ENCODE results near the gene MAN2A2. TPM values are rescaled to one million over a fixed set of nuclear protein-coding genes. Genes with fewer than 3 reads are reported as not detected.

Gene MAN2A2
- total RNA-seq, 1 donor from 2014 or later, result 51.4 TPM

DNA sequence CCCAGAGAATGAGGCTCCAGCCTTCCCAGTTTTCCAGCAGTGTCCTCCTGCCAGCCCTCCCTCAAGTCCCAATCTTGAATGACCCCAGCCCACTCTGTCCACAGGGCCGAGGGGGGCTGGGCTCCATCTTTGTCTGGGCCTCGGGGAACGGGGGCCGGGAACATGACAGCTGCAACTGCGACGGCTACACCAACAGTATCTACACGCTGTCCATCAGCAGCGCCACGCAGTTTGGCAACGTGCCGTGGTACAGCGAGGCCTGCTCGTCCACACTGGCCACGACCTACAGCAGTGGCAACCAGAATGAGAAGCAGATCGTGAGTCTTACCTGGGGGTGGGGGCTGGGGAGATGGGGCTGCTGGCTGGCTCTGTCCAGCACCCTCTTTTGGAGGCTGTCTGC is 24.4 kb upstream of the MAN2A2 start:
- peaks cover 10% of the 10 kb centered on the region for H3K4me1 Mint-ChIP-seq (ENCODE audit: low read depth)
- H3K27ac Mint-ChIP-seq (ENCODE audit: unreplicated experiment), result no peak overlapping the region
- no peaks in the 10 kb centered on the region for H3K9me3 Mint-ChIP-seq (ENCODE audit: low read depth)

DNA sequence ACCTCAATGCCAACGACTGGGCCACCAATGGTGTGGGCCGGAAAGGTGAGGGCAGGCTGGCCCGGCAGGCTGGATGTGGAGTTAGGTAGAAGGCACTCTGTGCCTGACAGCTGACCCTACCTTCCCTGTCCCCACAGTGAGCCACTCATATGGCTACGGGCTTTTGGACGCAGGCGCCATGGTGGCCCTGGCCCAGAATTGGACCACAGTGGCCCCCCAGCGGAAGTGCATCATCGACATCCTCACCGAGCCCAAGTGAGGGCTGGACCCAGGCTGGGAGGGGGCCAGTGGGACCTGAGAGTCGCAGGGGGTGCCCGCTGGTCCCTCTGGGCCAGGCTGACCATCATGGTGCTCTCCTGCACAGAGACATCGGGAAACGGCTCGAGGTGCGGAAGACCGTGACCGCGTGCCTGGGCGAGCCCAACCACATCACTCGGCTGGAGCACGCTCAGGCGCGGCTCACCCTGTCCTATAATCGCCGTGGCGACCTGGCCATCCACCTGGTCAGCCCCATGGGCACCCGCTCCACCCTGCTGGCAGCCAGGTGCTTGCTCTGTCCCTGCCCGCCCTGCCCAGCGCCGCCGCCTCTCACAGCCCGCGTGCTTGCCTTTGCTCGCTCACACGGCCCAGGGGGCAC is 23.3 kb upstream of the MAN2A2 start:
- Mint-ChIP-seq H3K9me3 (ENCODE audit: low read depth) (no peaks in the 10 kb centered on the region), H3K4me3 (ENCODE audit: unreplicated experiment) (no peak overlapping the region), H3K27ac (ENCODE audit: unreplicated experiment) (no peak overlapping the region), H3K36me3 (ENCODE audit: low read depth) (peaks cover 23% of the 10 kb centered on the region), H3K27me3 (ENCODE audit: low read depth) (no peaks in the 10 kb centered on the region), H3K4me1 (ENCODE audit: low read depth) (peaks cover 6% of the 10 kb centered on the region)
- peak; percentile 90 for DNase-seq (ENCODE audit: low spot score)
- TF ChIP-seq, protein P1, sequence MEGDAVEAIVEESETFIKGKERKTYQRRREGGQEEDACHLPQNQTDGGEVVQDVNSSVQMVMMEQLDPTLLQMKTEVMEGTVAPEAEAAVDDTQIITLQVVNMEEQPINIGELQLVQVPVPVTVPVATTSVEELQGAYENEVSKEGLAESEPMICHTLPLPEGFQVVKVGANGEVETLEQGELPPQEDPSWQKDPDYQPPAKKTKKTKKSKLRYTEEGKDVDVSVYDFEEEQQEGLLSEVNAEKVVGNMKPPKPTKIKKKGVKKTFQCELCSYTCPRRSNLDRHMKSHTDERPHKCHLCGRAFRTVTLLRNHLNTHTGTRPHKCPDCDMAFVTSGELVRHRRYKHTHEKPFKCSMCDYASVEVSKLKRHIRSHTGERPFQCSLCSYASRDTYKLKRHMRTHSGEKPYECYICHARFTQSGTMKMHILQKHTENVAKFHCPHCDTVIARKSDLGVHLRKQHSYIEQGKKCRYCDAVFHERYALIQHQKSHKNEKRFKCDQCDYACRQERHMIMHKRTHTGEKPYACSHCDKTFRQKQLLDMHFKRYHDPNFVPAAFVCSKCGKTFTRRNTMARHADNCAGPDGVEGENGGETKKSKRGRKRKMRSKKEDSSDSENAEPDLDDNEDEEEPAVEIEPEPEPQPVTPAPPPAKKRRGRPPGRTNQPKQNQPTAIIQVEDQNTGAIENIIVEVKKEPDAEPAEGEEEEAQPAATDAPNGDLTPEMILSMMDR (IDR thresholded peaks at IDR 0.05), result no peak

More for the DNA sequence above, 24.4 kb upstream of the MAN2A2 start:
- no peak overlapping the region for H3K4me3 Mint-ChIP-seq (ENCODE audit: unreplicated experiment)
- peak; percentile 63 for DNase-seq (ENCODE audit: low spot score)
- peaks cover 23% of the 10 kb centered on the region for H3K36me3 Mint-ChIP-seq (ENCODE audit: low read depth)
- H3K27me3 Mint-ChIP-seq (ENCODE audit: low read depth), result no peaks in the 10 kb centered on the region
- TF ChIP-seq, protein P1 (IDR thresholded peaks at IDR 0.05), result no peak

DNA sequence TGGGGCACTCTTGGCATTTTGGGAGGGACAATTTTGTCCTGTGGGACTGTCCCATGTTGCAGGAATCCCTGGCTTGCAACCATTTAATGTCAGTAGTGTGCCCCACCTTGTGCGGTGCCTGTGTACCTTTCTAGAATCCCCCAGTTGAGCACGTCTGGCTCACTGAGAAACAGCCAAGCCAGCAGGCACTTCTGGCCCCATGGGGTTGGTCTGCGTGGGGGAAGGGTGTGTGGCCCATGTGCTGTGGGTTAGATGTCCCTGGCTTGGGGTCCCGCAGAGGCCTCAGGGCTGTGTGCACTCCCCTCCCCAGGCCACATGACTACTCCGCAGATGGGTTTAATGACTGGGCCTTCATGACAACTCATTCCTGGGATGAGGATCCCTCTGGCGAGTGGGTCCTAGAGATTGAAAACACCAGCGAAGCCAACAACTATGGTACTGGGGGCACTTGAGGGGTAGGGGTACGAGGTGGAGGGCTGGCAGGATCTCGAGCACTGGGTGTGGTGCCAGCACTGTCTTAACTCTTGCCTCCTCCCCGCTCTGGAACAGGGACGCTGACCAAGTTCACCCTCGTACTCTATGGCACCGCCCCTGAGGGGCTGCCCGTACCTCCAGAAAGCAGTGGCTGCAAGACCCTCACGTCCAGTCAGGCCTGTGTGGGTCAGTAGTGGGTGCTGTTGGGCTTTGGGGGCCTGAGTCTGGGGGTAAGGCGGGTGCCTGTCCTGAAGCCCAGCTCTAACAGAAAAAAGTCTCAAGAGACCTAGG is 22.5 kb upstream of the MAN2A2 start:
- H3K4me1 Mint-ChIP-seq (ENCODE audit: low read depth), result peaks cover 9% of the 10 kb centered on the region
- no peaks in the 10 kb centered on the region for H3K9me3 Mint-ChIP-seq (ENCODE audit: low read depth)
- H3K27ac Mint-ChIP-seq (ENCODE audit: unreplicated experiment), result no peak overlapping the region
- DNase-seq (ENCODE audit: low spot score), result peak; percentile 85
- no peak overlapping the region for H3K4me3 Mint-ChIP-seq (ENCODE audit: unreplicated experiment)
- H3K36me3 Mint-ChIP-seq (ENCODE audit: low read depth), result peaks cover 23% of the 10 kb centered on the region
- no peaks in the 10 kb centered on the region for H3K27me3 Mint-ChIP-seq (ENCODE audit: low read depth)
- TF ChIP-seq, protein P1 (IDR thresholded peaks at IDR 0.05), result no peak

DNA sequence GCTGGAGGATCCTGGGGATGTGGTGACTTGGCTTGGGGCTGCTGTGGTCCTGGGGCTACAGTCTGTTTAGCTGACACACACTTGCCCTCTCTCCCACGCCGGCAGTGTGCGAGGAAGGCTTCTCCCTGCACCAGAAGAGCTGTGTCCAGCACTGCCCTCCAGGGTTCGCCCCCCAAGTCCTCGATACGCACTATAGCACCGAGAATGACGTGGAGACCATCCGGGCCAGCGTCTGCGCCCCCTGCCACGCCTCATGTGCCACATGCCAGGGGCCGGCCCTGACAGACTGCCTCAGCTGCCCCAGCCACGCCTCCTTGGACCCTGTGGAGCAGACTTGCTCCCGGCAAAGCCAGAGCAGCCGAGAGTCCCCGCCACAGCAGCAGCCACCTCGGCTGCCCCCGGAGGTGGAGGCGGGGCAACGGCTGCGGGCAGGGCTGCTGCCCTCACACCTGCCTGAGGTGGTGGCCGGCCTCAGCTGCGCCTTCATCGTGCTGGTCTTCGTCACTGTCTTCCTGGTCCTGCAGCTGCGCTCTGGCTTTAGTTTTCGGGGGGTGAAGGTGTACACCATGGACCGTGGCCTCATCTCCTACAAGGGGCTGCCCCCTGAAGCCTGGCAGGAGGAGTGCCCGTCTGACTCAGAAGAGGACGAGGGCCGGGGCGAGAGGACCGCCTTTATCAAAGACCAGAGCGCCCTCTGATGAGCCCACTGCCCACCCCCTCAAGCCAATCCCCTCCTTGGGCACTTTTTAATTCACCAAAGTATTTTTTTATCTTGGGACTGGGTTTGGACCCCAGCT is 21.7 kb upstream of the MAN2A2 start:
- TF ChIP-seq, protein P1 (IDR thresholded peaks at IDR 0.05), result no peak
- H3K27ac Mint-ChIP-seq (ENCODE audit: unreplicated experiment), result no peak overlapping the region

More for the DNA sequence above, 21.7 kb upstream of the MAN2A2 start:
- DNase-seq (ENCODE audit: low spot score), result peak; percentile 94
- H3K36me3 Mint-ChIP-seq (ENCODE audit: low read depth), result peaks cover 22% of the 10 kb centered on the region
- H3K4me3 Mint-ChIP-seq (ENCODE audit: unreplicated experiment), result no peak overlapping the region
- H3K4me1 Mint-ChIP-seq (ENCODE audit: low read depth), result peaks cover 16% of the 10 kb centered on the region
- no peaks in the 10 kb centered on the region for H3K9me3 Mint-ChIP-seq (ENCODE audit: low read depth)
- H3K27me3 Mint-ChIP-seq (ENCODE audit: low read depth), result no peaks in the 10 kb centered on the region
